Adrenal gland (tissue), 12 donors: ENCODE measurements around the gene ANKRD33B. TPM values are rescaled to one million over a fixed set of nuclear protein-coding genes. Genes with fewer than 3 reads are reported as not detected.

Experiments used
- DNase-seq, 7 donors: peaks; one replicate each; pipeline ENCODE4 v3.0.0-alpha.2; 2019 to 2020
- H3K27ac ChIP-seq, 5 donors: fragments of 200-600 bp; sonication (generic) in 4 of 5; 1 replicate in 3 of 5; 2 replicates in 2 of 5; pipeline versions ENCODE4 v1.5.1 to v1.8.0; 2016 to 2020; ENCODE audit warnings: mild to moderate bottlenecking in 1 of 5
- H3K27me3 ChIP-seq: fragments of 200-600 bp; 2 replicates; pipeline ENCODE4 v1.8.0; 2021
- H3K36me3 ChIP-seq, 2 donors: fragments of 200-600 bp; replicated peaks in 1 of 2; 1 replicate in 1 of 2; 2 replicates in 1 of 2; pipeline versions ENCODE4 v1.5.1 to v1.8.0; 2018 to 2022
- H3K4me1 ChIP-seq, 2 donors: fragments of 200-600 bp; replicated peaks in 1 of 2; 1 replicate in 1 of 2; 2 replicates in 1 of 2; pipeline versions ENCODE4 v1.5.1 to v1.8.0; 2018 to 2021
- H3K4me3 ChIP-seq, 4 donors: fragments of 200-600 bp; sonication (generic) in 3 of 4; one replicate each; pipeline ENCODE4 v1.5.1; 2016 to 2018
- H3K9me3 ChIP-seq, 3 donors: fragments of 200-600 bp; sonication (generic) in 1 of 3; replicated peaks in 1 of 3; 1 replicate in 2 of 3; 2 replicates in 1 of 3; pipeline versions ENCODE4 v1.5.1 to v1.8.0; 2016 to 2021
- POLR2A ChIP-seq, 2 donors: fragments of 450-650 bp; IDR thresholded peaks; one replicate each; pipeline ENCODE4 v1.6.1; 2017; ENCODE audit warnings: antibody characterized with exemption in 2 of 2, mild to moderate bottlenecking in 2 of 2, moderate library complexity in 1 of 2
- WGBS, 4 donors: extraction: QIAGEN DNeasy Blood & Tissue Kit in 2 of 4; methylation state at CpG; one replicate each; pipeline versions ENCODE4 v1.1.5 to v1.1.7; 2013 to 2017; 5-methylcytosine and 5-hydroxymethylcytosine counted together
- intact Hi-C, 2 donors: fragments of 100-400 bp; cut with DNase I; formaldehyde crosslinking; loops; one replicate each; pipeline versions ENCODE4 v1.14.1 to v1.15.0; 2022 to 2023
- polyA plus RNA-seq, 3 donors: library from polyadenylated mRNA; stranded (reverse); fragments of 200-250 nt in 2 of 3; fragments of 350-450 nt in 1 of 3; fragmentation: Illumina TruSeq in 1 of 3; extraction: RNeasy Lipid Tissue Mini Kit (QIAGEN cat#74804) in 1 of 3; gene quantifications; one replicate each; pipeline ENCODE4 v1.2.3, GENCODE V29; 2013 to 2014
- total RNA-seq, 9 donors: library from RNA; depleted of rRNA in 4 of 9; stranded (reverse); fragments of >200 nt in 4 of 9; fragments of 120-200 nt in 1 of 9; fragmentation: NEBNext Ultra II Directional in 1 of 9; extraction: Animal tissue kit (Norgen Biotek cat#: 25700) in 1 of 9; gene quantifications; one replicate each; pipeline versions ENCODE4 v1.1.0 to v1.2.4, GENCODE V29; 2013 to 2023
- TF ChIP-seq, protein P1 (sequence below), 6 experiments: fragments of 450-650 bp in 4 of 6; fragments of 200-600 bp in 2 of 6; sonication (generic) in 1 of 6; IDR thresholded peaks; 1 replicate in 5 of 6; 2 replicates in 1 of 6; pipeline versions ENCODE4 v1.5.1 to v1.8.0; 2016 to 2021; ENCODE audit warnings: antibody characterized with exemption in 6 of 6, mild to moderate bottlenecking in 2 of 6, moderate library complexity in 1 of 6
- donor health status: healthy with polysubstance abuse.
- donor health status: Bipolar disorder and iron deficiency.
- donor health status: DM: yes; HTN: yes; CAD: no.
- donor health status: DM: no; HTN: no; CAD: no.
- donor health status: DM: no; HTN: no; CAD: no.
- donor health status: DM: yes; HTN: yes; CAD: no.

ANKRD33B gene
- total and polyA plus RNA-seq, 12 donors: 0.14 to 0.69 (median 0.23) TPM

DNA sequence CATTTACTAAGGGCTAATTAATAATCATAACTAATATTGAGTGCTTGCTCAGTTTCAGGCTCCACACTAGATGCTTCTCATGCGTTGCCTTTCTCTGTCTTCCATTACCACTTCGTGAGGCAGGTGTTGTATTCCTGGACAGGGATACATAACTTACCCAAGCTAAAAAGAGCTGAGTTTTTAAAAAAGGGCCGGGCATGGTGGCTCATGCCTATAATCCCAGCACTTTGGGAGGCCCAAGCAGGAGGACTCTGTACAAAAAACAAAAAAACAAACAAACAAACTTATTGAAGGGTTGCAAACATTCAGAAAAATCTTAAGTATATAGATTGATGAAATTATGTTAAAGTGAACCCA, 12.1 kb upstream of the ANKRD33B start:
- no peak overlapping the region for H3K4me3 ChIP-seq
- peaks cover 13% of the 10 kb centered on the region for H3K27me3 ChIP-seq
- WGBS, 4 donors: 76 to 79% (median 78%) methylated on average over 3 of the region's 3 CpGs
- no peak overlapping the region for H3K27ac ChIP-seq
- no peaks in the 10 kb centered on the region for H3K36me3 ChIP-seq
- DNase-seq: no peak
- H3K4me1 ChIP-seq: no peaks in the 10 kb centered on the region
- no peak for TF ChIP-seq POLR2A (IDR thresholded peaks at IDR 0.05)
- TF ChIP-seq, protein P1, sequence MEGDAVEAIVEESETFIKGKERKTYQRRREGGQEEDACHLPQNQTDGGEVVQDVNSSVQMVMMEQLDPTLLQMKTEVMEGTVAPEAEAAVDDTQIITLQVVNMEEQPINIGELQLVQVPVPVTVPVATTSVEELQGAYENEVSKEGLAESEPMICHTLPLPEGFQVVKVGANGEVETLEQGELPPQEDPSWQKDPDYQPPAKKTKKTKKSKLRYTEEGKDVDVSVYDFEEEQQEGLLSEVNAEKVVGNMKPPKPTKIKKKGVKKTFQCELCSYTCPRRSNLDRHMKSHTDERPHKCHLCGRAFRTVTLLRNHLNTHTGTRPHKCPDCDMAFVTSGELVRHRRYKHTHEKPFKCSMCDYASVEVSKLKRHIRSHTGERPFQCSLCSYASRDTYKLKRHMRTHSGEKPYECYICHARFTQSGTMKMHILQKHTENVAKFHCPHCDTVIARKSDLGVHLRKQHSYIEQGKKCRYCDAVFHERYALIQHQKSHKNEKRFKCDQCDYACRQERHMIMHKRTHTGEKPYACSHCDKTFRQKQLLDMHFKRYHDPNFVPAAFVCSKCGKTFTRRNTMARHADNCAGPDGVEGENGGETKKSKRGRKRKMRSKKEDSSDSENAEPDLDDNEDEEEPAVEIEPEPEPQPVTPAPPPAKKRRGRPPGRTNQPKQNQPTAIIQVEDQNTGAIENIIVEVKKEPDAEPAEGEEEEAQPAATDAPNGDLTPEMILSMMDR (IDR thresholded peaks at IDR 0.05): no peak
- no peaks in the 10 kb centered on the region for H3K9me3 ChIP-seq
- intact Hi-C loops: no loop called here

DNA sequence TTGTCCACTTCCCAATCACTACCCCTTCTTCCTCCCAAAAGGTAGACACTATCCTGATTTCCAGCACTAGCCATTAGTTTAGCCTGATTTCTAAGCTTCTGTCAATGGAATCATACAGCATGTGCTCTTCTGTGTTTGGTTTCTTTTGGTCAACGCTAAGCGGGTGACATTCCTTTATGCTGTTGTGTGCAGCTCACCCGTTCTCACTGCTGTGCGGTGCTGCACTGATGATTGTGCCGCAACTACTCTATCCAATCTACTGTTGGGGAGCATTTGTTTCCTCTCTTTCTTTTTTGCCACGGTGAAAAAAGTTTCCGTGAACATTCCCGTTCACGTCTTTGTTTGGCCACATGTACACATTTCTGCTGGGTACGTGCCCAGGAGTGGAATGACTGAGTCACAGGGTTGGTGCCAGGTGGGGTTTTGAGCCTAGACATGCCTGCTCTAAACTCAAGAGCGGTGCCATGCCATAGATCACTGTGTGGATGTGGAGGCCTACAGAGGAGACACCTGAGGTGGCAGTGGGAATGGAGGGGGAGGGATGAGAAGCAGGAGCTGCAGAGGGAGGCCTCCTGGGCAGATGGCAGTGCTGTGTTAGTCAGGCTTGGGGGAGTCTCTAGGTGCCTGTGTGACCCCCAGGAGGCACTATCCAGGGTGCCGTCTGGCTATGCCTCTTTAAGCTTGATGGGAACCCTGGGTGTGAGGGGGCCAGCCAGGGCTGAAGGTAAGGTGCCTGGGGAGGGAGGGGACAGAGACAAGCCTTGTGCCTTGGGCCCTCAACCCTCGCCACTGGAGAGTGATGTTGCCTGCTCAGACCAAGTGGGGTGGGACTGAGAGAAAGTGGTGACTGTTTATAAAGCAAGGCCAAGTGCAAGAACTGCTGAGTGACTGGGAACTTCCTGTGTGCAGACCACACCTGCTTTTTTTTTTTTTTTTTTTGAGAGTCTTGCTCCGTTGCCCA, 11.4 kb upstream of the ANKRD33B start:
- no peak for DNase-seq
- H3K27me3 ChIP-seq: peaks cover 7% of the 10 kb centered on the region
- H3K4me3 ChIP-seq: no peak overlapping the region
- no peaks in the 10 kb centered on the region for H3K9me3 ChIP-seq
- TF ChIP-seq, protein P1 (IDR thresholded peaks at IDR 0.05): no peak
- no peak for TF ChIP-seq POLR2A (IDR thresholded peaks at IDR 0.05)
- 83 to 87% (median 86%) methylated on average over 13 to 14 of the region's 14 CpGs for WGBS, 4 donors
- H3K36me3 ChIP-seq: no peaks in the 10 kb centered on the region
- no peaks in the 10 kb centered on the region for H3K4me1 ChIP-seq
- no peak overlapping the region for H3K27ac ChIP-seq
- intact Hi-C loops: no loop called here

DNA sequence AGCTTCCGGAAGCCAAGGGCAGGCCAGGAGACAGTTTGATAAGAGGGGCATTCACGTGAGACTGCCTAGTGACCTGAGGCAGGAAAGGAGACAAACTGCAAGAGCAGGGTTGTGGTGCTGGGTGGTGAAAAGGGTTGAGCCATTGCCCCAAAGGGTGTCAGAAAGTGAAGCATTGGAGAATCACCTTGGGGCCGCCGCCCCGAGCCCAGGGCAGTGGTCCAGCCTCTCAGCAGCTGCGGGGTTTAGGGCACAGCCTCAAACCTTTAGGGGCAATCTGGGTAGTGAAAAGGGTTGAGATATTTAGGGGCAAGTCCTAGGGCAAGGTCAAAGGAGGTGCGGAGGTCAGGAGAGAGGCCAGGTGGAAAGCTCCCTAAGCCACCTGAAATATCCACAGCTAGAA, 10.4 kb upstream of the ANKRD33B start:
- no peak for TF ChIP-seq POLR2A (IDR thresholded peaks at IDR 0.05)
- TF ChIP-seq, protein P1 (IDR thresholded peaks at IDR 0.05): no peak
- intact Hi-C loops: no loop called here
- no peaks in the 10 kb centered on the region for H3K9me3 ChIP-seq
- H3K36me3 ChIP-seq: no peaks in the 10 kb centered on the region
- peaks cover 7% of the 10 kb centered on the region for H3K27me3 ChIP-seq
- no peak overlapping the region for H3K27ac ChIP-seq
- no peaks in the 10 kb centered on the region for H3K4me1 ChIP-seq
- no peak overlapping the region for H3K4me3 ChIP-seq
- no peak for DNase-seq
- WGBS, 4 donors: 76 to 88% (median 81%) methylated on average over 5 to 7 of the region's 7 CpGs

DNA sequence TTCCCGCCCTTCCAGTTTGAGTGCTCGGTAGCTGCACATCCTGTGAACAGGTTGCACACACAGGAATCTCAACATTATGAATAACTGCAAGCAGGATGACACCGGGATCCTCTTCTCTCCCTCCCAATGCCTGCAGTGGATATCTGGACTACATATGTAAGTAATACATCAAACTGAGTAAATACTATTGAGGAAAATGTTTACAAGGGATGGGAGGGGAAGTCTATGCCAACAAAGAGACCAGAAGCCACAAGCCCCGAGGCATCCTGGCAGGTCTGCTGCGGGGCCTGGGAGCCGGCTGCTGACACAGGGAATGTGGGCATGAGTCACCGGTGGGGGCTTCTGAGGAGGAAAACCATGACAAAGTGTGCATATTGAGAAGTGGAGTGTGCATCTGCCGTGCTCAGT, 8.6 kb upstream of the ANKRD33B start:
- no peak overlapping the region for H3K27ac ChIP-seq
- no peak overlapping the region for H3K4me3 ChIP-seq
- no peak for TF ChIP-seq POLR2A (IDR thresholded peaks at IDR 0.05)
- WGBS, 4 donors: 64 to 76% (median 66%) methylated on average over 8 of the region's 8 CpGs
- intact Hi-C loops: no loop called here
- H3K36me3 ChIP-seq: no peaks in the 10 kb centered on the region
- H3K4me1 ChIP-seq: no peaks in the 10 kb centered on the region
- DNase-seq: no peak
- no peaks in the 10 kb centered on the region for H3K9me3 ChIP-seq
- peaks cover 7% of the 10 kb centered on the region for H3K27me3 ChIP-seq
